ENCODE results near the gene RTL1. TPM values are rescaled to one million over a fixed set of nuclear protein-coding genes. Genes with fewer than 3 reads are reported as not detected.

The RTL1 gene
- total RNA-seq, 1 experiment from 2014 or later: not detected

DNA sequence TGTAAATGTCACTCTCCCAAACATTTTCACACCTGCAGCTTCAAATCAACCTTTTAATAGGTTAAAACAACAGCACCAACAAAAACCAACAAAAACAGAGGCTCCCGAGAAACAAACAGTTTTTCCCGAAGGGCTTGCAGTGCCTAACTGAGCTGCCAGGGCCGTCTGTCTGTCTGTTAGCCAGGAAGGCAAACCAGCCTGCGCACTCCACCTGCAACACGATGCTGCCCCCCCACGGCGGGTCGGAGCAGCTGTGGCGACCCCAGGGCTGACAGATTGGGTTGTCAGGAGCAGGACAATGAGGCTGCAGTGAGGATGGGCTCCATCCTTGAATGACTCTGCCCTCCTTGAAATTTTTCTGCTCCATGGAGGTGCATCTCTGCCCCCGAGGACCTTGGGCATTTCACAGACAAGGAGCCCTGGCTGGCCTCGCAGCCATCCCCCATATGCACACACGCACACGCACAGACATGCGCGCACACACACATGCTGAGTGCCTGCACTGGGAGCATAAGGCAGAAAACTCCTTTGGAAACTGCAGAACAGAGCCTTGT, 2.6 kb downstream of the RTL1 start:
- Histone ChIP-seq H3K79me2 (ENCODE audit: insufficient read depth, low read length) (no peaks in the 10 kb centered on the region), H2BK15ac (ENCODE audit: low read depth, low read length) (no peak overlapping the region), H4K20me1 (ENCODE audit: control insufficient read depth, insufficient read depth, insufficient read length) (no peaks in the 10 kb centered on the region), H3K9ac (ENCODE audit: extremely low read depth, insufficient read length, low read length) (no peak overlapping the region), H2AK5ac (ENCODE audit: insufficient read length, low read length) (no peak overlapping the region), H3K4me2 (ENCODE audit: insufficient read depth, insufficient read length, low read length) (peak overlapping the region; percentile 83), H4K8ac (replicated peaks; ENCODE audit: insufficient read length, low read depth, low read length) (no peak overlapping the region), H3K4ac (ENCODE audit: low read depth, low read length) (no peak overlapping the region), H3K23me2 (ENCODE audit: insufficient read length, low read depth, low read length, poor library complexity, severe bottlenecking) (peaks cover 7% of the 10 kb centered on the region), H3K56ac (ENCODE audit: insufficient read length, low read depth, low read length) (no peak overlapping the region), H3K23ac (ENCODE audit: insufficient read length, low read depth, low read length) (no peak overlapping the region), H2BK120ac (ENCODE audit: low read depth, low read length, poor library complexity, severe bottlenecking) (no peak overlapping the region), H3K27ac (ENCODE audit: insufficient read length, low read depth, low read length) (no peak overlapping the region), H3K9me3 (ENCODE audit: control insufficient read depth, low read depth, low read length) (no peaks in the 10 kb centered on the region), H3K27me3 (ENCODE audit: insufficient read depth, low read length) (peaks cover 6% of the 10 kb centered on the region; the same call in 1 of the 2 replicates), H3K4me1 (ENCODE audit: insufficient read depth, low read length) (peaks cover 2% of the 10 kb centered on the region; the same call in 1 of the 2 replicates), H2AFZ (ENCODE audit: low read length) (no peak overlapping the region), H2BK20ac (ENCODE audit: low read depth, low read length, poor library complexity, severe bottlenecking) (no peak overlapping the region), H4K5ac (ENCODE audit: insufficient read length, low read depth, low read length) (no peak overlapping the region), H3K18ac (ENCODE audit: insufficient read length, low read depth, low read length) (no peak overlapping the region), H3K79me1 (ENCODE audit: insufficient read depth, low read depth, low read length, poor library complexity, severe bottlenecking) (no peaks in the 10 kb centered on the region), H4K91ac (ENCODE audit: insufficient read length, low read depth, low read length) (no peak overlapping the region), H3T11ph (ENCODE audit: low read length) (no peak overlapping the region), H3K14ac (ENCODE audit: insufficient read depth, low read length) (no peak overlapping the region), H2BK12ac (ENCODE audit: insufficient read length, low read depth, low read length) (no peak overlapping the region), H2BK5ac (ENCODE audit: insufficient read length, low read length) (no peak overlapping the region)
- TF ChIP-seq, protein P1, sequence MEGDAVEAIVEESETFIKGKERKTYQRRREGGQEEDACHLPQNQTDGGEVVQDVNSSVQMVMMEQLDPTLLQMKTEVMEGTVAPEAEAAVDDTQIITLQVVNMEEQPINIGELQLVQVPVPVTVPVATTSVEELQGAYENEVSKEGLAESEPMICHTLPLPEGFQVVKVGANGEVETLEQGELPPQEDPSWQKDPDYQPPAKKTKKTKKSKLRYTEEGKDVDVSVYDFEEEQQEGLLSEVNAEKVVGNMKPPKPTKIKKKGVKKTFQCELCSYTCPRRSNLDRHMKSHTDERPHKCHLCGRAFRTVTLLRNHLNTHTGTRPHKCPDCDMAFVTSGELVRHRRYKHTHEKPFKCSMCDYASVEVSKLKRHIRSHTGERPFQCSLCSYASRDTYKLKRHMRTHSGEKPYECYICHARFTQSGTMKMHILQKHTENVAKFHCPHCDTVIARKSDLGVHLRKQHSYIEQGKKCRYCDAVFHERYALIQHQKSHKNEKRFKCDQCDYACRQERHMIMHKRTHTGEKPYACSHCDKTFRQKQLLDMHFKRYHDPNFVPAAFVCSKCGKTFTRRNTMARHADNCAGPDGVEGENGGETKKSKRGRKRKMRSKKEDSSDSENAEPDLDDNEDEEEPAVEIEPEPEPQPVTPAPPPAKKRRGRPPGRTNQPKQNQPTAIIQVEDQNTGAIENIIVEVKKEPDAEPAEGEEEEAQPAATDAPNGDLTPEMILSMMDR (conservative IDR thresholded peaks at IDR 0.05): peak; percentile 62
- DNase-seq: peak; percentile 76
- Mint-ChIP-seq H3K27ac (no peak overlapping the region), H3K9me3 (peaks cover 3 to 7% of the 10 kb centered on the region in 2 experiments), H3K27me3 (ENCODE audit: low read depth) (peaks cover 64% of the 10 kb centered on the region), H3K36me3 (ENCODE audit: insufficient read depth in 1 of 3, low read depth in 3 of 3) (peaks cover 0 to 7% (median 2%) of the 10 kb centered on the region in 3 experiments; a peak in 5 of 7 replicates), H3K4me3 (peak overlapping the region; percentile 55 to 79), H3K4me1 (peaks cover 41 to 80% of the 10 kb centered on the region in 2 experiments)
- no CpG with 5 or more reads among the region's 15 CpGs for WGBS (ENCODE audit: extremely low coverage, insufficient read length, low lambda C conversion rate)

All from H9 (cell line).